Effector CD8-positive, alpha-beta T cell (primary cell): ENCODE data around the gene FAM168B.

Experiments
- DNase-seq: peaks from one replicate; lab custom pipeline; 2025; lab: John Stamatoyannopoulos, UW

Gene FAM168B

GRCh38 chr2:131022731-131023130 is 70.5 kb downstream of the FAM168B start:
- DNase-seq, result no peak

GRCh38 chr2:131016826-131017741 is 76.2 kb downstream of the FAM168B start:
- no peak for DNase-seq

GRCh38 chr2:131015764-131016163 is 77.5 kb downstream of the FAM168B start:
- no peak for DNase-seq

- no peak for DNase-seq
Observed at GRCh38 chr2:131014141-131014540, 79.1 kb downstream of the FAM168B start.

GRCh38 chr2:131011486-131011885 is 81.8 kb downstream of the FAM168B start:
- no peak for DNase-seq

- DNase-seq, result no peak
Observed at GRCh38 chr2:131010566-131010965, 82.7 kb downstream of the FAM168B start.

GRCh38 chr2:131009713-131010475 is 83.4 kb downstream of the FAM168B start:
- DNase-seq, result no peak

GRCh38 chr2:131008967-131009366 is 84.3 kb downstream of the FAM168B start:
- DNase-seq, result no peak

- DNase-seq, result no peak
Observed at GRCh38 chr2:131006561-131006960, 86.7 kb downstream of the FAM168B start.

GRCh38 chr2:131005216-131005935 is 87.9 kb downstream of the FAM168B start:
- DNase-seq, result no peak

- no peak for DNase-seq
Observed at GRCh38 chr2:131004446-131005209, 88.6 kb downstream of the FAM168B start.

- DNase-seq, result no peak
Observed at GRCh38 chr2:130998561-130998960, 94.7 kb downstream of the FAM168B start.
